ENCODE measurements around the gene WDR82. TPM values are rescaled to one million over a fixed set of nuclear protein-coding genes. Genes with fewer than 3 reads are reported as not detected.

WDR82 gene
- total RNA-seq, 1 donor from 2014 or later: 96.8 TPM

DNA sequence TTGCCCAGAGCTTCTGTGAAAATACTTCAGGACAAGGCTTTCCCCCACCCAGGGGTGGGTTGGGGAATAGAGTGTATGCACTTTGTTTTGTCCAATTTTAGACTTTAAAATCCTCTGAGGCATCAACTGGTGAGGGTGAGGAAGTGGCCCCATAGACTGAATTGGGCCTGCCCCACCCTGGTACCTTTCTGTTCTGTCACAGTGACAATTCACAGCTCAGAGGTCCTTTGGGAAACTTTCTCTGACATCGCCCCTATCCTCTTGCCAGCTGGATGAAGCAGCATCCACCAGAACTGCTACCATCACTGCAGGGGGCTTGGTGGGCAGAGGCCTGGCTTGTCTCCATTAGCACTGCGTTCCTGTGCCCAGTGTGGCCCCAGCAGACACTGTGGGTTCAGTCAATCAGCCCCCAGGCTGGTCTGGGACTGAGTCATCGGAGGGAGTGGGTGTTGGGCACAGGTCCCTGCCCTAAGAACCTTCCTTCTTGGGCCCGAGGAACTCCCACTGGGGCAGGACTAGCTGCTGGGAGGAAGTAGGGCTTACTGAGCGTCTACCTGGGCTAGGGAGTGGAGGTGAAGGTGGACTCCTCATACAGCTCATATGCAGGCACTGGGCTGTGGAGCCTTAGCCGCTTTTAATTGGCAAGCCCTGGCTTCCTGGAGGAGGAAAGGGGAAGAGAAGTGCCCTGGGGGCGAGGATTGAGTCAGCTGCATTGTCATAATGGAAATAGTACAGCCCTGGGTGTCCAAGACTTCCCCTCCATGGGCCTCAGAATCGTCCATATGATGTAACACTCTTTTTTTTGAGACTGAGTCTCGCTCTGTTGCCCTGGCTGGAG, 34.4 kb downstream of the WDR82 start:
- Mint-ChIP-seq H3K4me3 (peak overlapping the region; percentile 67), H3K4me1 (ENCODE audit: unreplicated experiment) (peaks cover 14% of the 10 kb centered on the region)
- DNase-seq (ENCODE audit: extremely low spot score, unreplicated experiment): no peak

DNA sequence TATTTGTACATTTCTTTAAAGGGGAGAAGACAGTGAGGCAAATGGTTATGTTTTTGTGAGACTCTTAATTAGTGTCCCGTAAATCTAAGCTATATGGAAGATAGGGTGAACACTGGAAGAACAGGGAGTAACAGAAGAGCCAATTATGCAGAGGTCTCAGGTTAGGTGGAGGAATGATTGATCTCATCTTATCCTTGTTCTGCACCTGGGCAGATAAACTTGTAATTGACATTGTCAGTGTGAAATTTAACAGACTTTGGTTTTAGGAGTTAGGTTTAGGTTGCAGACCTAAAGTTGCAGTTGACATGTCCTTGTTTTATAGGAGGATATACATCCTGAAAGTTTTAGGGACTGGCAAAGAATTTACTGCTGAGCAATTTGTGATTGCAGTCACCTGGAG, 36.4 kb downstream of the WDR82 start:
- TF ChIP-seq, protein P1, sequence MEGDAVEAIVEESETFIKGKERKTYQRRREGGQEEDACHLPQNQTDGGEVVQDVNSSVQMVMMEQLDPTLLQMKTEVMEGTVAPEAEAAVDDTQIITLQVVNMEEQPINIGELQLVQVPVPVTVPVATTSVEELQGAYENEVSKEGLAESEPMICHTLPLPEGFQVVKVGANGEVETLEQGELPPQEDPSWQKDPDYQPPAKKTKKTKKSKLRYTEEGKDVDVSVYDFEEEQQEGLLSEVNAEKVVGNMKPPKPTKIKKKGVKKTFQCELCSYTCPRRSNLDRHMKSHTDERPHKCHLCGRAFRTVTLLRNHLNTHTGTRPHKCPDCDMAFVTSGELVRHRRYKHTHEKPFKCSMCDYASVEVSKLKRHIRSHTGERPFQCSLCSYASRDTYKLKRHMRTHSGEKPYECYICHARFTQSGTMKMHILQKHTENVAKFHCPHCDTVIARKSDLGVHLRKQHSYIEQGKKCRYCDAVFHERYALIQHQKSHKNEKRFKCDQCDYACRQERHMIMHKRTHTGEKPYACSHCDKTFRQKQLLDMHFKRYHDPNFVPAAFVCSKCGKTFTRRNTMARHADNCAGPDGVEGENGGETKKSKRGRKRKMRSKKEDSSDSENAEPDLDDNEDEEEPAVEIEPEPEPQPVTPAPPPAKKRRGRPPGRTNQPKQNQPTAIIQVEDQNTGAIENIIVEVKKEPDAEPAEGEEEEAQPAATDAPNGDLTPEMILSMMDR (conservative IDR thresholded peaks at IDR 0.05): no peak

More for the DNA sequence above, 34.4 kb downstream of the WDR82 start:
- Mint-ChIP-seq H3K9me3 (no peaks in the 10 kb centered on the region), H3K27me3 (peaks cover 8% of the 10 kb centered on the region), H3K36me3 (no peaks in the 10 kb centered on the region), H3K27ac (no peak overlapping the region)
- TF ChIP-seq, protein P1 (conservative IDR thresholded peaks at IDR 0.05): no peak

DNA sequence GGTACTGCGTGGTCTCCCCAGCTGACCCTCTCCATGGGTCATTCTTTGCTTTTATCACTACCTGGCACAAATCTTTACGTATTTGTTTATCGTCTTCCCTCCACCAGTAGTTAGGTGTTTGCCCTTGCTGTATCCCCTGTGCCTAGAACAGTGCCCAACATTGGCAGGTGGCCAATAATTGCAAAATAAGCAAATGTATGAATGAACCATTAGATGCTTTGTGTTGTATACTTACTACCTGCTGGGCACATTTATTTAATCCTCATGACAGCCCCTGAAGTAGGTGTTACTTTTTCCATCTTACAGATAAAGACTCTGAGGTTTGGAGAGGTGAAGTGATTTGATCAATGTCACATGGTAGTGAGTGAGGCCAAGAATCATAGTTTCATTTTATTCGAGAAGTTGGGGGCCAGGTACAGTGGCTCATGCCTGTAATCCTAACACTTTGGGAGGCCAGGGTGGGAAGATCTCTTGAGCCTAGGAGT, 37.5 kb downstream of the WDR82 start:
- Mint-ChIP-seq H3K4me3 (peak overlapping the region; percentile 72), H3K27ac (peak overlapping the region; percentile 76), H3K9me3 (no peaks in the 10 kb centered on the region), H3K27me3 (peaks cover 5% of the 10 kb centered on the region), H3K36me3 (no peaks in the 10 kb centered on the region), H3K4me1 (ENCODE audit: unreplicated experiment) (peaks cover 18% of the 10 kb centered on the region)
- TF ChIP-seq, protein P1 (conservative IDR thresholded peaks at IDR 0.05): no peak
- no peak for DNase-seq (ENCODE audit: extremely low spot score, unreplicated experiment)

More for the DNA sequence above, 36.4 kb downstream of the WDR82 start:
- Mint-ChIP-seq H3K9me3 (no peaks in the 10 kb centered on the region), H3K4me1 (ENCODE audit: unreplicated experiment) (peaks cover 18% of the 10 kb centered on the region), H3K27me3 (peaks cover 8% of the 10 kb centered on the region), H3K4me3 (no peak overlapping the region), H3K36me3 (no peaks in the 10 kb centered on the region), H3K27ac (no peak overlapping the region)
- no peak for DNase-seq (ENCODE audit: extremely low spot score, unreplicated experiment)

DNA sequence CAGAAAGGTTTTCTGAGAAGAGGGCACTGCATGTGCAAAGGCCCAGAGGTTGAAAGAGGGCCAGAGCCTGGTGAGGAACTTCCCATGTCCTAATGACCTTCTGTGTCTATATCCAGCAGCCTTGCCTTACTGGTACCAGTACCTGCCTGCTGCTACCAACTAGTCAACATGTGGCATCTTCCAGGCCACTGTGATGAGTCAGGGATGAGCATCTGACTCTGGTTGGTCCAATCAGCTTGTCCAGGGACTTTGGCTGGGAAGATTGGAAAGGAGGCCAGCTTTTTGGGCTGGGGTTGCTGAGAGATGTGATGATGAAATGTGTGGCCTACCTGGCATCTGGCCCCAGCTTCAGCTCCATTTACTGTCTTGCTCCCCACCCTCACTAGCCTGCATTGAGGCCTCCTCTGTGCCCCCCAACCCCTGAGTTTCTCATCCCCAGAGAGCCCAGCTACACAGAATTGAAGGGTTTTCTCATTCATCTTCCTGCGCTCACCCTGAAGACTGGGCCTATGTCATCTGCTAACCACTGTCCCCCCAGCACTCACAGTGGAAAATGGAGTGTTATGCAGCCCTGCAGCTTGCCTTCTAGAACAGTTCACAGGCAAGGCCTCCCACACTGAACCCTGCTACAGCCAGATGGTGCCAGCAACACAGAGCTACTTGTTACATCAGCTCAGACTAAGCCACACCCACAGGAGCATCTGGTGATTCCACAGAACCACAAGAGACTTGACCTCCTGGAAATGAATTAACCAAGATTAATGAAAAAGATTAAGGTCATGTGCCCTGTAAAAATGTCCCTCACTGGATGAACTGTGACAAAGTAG, 38.2 kb downstream of the WDR82 start:
- H3K9me3 Mint-ChIP-seq: no peaks in the 10 kb centered on the region
- TF ChIP-seq, protein P1 (conservative IDR thresholded peaks at IDR 0.05): no peak
- DNase-seq (ENCODE audit: extremely low spot score, unreplicated experiment): no peak
- peaks cover 18% of the 10 kb centered on the region for H3K4me1 Mint-ChIP-seq (ENCODE audit: unreplicated experiment)
- H3K27me3 Mint-ChIP-seq: peaks cover 4% of the 10 kb centered on the region
- H3K36me3 Mint-ChIP-seq: no peaks in the 10 kb centered on the region
- peak overlapping the region; percentile 76 for H3K27ac Mint-ChIP-seq
- peak overlapping the region; percentile 98 for H3K4me3 Mint-ChIP-seq

DNA sequence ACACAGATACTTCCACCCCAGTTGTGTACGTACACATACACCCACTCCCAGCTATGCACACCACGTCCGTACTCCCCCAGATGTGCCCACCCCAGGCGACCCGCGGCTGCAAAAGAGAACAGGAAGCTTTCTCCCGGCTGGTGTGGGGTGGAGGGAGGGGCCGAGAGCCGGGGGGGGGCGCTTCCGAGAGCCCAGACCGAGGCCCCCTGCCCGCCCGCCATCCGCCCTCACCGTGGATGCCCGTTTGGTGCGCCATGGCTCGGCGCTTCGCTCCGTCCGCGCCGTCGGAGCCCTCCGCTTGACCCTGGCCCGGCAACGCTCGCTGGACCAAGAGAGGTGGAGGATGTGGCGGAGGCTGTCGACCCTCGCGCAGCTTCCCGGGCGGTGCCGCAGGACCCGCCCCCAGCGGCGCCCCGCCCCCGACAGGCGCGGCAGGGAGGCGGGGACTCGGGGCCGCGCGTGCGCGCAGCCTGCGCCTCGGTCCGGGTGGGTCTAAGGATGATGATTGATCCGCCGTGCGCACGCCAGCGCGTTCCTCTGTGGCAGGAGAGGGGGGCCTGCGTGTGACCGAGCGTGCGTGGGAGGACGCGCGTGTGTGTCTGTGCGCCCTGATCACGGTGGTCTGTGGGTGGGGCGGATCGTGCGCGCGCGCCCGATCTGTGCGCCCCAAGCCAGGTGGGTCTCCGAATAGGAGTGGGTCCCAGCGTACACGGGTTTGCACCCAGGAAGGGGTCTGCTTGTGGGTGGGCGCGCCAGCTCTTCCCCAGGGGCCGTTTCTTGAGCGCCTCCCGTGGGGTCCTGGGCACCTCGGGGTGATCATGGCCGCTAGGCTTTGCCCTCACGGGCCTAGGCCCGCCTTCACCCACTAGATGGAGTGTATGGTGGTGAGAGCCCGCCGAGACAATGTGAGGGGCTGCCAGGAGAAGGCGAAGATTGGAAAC, 39.4 kb downstream of the WDR82 start, which contains the start of gene TWF2:
TWF2 (minus strand) TSS at position 398 of the 941 bp plus-strand sequence; CDS start at position 256, 142 bp downstream.
- TF ChIP-seq, protein P1 (conservative IDR thresholded peaks at IDR 0.05): peak; percentile 55
- Mint-ChIP-seq H3K4me3 (peak within 1 kb of the TSS; percentile 98), H3K9me3 (no peaks in the 10 kb centered on the region), H3K27me3 (no peaks in the 10 kb centered on the region), H3K27ac (peak within 1 kb of the TSS; percentile 93), H3K4me1 (ENCODE audit: unreplicated experiment) (peaks cover 18% of the 10 kb centered on the region), H3K36me3 (no peaks in the 10 kb centered on the region)
- DNase-seq (ENCODE audit: extremely low spot score, unreplicated experiment): peak; percentile 88

Data from type B pancreatic cell (in vitro differentiated cells).